ENCODE measurements around the gene JADE3.

Gene JADE3

DNA sequence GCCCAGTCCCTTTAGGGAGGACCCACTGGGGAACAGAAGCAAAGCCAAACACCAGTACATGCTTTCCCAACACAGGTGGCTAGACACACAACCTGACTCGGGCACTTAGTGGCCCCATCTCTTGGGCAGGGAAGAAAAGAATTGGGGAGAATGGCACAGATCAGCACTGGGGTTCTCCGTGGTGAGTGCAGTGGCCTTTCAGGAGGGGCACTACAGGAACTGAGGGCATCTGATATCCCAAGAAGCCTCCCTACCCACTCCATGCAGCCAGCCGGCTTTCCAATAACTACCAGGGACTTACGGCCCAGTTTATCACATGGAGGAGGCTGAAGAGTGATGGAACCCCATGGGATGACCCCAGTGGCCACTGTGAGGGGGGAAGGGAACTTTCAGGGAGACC, 189.0 kb downstream of the JADE3 start:
- in situ Hi-C loops (cut with HindIII; ENCODE audit: low sequenced_read_pairs) = no loop called here
